Posterior cingulate gyrus (tissue), 11 donors: Measurements from ENCODE around the gene MID1.

Source experiments
- DNase-seq, 10 donors: peaks; one replicate each; pipeline versions ENCODE4 v3.0.0 to v3.0.0-alpha.2; 2020 to 2021; ENCODE audit warnings: mixed read lengths in 3 of 10
- intact Hi-C: fragments of 100-400 bp; cut with DNase I; formaldehyde crosslinking; loops from one replicate; pipeline ENCODE4 v1.15.1; 2023

The MID1 gene

DNA sequence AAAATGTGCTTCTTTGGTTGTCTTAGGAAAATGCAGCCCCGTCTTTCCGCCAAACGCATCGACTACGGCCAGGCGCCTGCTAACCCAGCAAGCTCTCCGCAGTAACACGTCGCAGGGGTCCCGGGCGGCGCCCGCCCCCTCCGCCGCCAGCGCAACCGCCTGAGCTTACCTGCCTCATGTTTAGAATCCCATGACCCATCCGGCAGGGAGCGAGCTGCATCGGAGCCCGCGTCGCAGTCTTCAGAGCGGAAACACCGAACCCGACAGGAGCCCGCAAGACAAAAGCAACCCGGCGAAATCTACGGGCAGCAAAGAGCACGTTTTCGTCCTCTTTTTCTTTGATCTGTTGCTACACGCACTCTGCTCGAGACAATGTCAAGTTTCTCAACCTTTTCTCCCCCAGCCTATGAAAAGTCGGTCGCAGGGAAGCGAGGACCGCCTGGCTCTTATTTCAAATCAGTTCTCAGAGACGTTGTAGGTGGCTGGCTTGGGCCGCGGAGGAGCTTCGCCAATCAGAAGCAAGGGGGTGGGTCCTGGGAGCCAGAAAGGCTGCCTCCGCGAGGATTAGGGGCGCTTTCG, at the start of gene MID1:
TSS of gene MID1 (minus strand) at position 465 of the 579 bp plus-strand sequence. CDS start 53,038 bp downstream, outside the sequence.
- DNase-seq = peak; percentile 22 to 92 (median 47)
- intact Hi-C loops = no loop called here

DNA sequence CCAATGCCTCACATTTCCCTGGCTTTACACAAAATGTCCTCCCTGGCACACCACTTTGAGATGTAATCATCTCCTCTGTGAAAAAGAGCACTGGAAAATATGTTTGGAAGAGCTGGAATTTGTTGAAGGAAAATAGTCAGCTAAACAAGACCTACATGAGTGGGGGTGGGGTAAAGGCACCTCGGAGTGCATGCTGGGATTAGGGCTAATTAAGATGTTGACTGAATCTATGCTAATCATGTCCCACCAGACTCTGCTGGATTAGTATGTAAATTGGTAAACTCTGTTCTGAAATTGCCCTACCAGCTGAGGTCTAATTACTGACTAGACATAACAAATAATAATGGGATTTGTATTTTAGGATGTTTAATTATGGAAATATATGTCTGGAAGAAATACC, 46.8 kb upstream of the MID1 start:
- intact Hi-C loops = no loop called here
- DNase-seq = peak in 1 of 10 donors; percentile 63

DNA sequence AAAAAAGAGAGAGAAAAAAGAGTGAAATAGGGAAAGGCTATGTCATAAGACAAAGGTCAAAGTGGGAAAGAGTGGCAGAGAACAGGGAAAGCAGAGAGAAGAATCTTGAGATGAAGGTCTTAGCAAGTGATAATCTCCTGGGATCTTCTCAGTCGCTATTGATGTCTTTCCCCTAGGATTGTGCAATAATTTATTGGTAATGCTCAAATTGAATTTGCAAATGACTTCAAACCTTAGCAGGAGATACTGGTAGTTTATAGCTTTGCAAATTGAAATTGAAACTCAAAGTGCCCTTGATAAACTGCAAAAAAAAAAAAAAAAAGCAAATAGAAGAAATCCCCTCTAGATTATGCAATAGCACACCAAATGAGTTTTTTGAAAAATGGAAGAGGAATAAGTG, 45.7 kb upstream of the MID1 start:
- intact Hi-C loops = no loop called here
- DNase-seq = no peak

GRCh38 chrX:10665681-10666080, 45.3 kb upstream of the MID1 start:
- DNase-seq = no peak
- intact Hi-C loops = no loop called here

DNA sequence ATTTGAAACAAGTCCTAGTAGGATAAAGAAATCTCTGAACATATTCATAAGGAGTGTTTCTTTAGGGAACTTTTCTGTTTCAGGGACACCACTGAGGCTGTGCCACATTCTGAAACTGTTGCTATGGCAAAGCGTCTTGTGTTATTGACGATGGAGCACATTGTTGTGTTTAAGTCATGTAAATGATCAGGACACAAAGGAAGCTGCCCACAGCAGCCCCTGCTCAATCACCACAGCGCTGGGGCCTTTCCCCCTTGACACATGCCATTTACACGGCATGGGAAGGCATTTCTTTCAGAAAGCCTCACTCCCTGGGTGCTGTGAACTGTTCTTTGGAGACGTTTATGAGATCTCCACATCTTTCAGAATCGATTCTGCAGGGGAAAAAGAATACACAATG, 39.8 kb upstream of the MID1 start:
- intact Hi-C loops = no loop called here
- peak in 1 of 10 donors; percentile 34 for DNase-seq

GRCh38 chrX:10656214-10656613, 35.8 kb upstream of the MID1 start:
- DNase-seq = no peak
- intact Hi-C loops = no loop called here

GRCh38 chrX:10654960-10655359, 34.6 kb upstream of the MID1 start:
- no peak for DNase-seq
- intact Hi-C loops = no loop called here

DNA sequence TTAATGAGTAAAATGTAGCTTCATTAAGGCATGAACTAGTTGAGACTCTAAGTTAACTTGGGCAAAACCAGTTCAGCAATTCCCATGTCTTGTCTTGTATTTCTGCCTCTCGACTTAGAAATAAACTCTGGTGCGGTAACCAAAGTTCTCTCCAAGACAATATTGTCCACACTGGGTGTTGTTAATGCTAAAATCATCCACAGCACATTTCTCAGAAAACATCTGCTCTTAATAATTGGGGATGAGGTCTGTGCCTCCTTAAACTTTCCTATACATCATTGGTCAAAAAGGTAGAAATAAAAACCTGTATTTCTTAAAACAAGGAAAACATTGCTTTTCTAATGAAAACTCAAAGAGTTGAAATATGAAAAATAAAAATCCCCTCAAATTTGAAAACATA, 32.9 kb upstream of the MID1 start:
- intact Hi-C loops = no loop called here
- no peak for DNase-seq

GRCh38 chrX:10649265-10649664, 28.9 kb upstream of the MID1 start:
- DNase-seq = no peak
- intact Hi-C loops = no loop called here

DNA sequence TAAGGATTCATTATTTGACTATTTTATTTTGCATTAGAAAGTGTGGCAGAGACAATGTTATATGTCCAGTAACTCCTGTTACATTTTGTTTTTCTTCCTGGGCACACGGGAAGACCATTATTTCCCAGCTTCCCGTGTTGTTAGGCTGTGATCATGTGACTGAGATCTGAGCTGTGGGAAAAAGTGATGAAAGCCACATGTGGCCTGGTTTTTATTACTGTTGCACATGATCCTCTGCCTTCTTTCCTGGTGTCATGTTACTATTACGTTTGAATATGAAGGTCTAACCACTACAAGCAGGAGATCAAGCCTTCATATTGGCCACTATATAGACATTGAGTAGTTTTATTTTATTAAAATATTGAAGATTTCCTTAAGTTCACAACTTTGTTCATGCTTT, 28.2 kb upstream of the MID1 start:
- DNase-seq = no peak
- intact Hi-C loops = no loop called here

GRCh38 chrX:10636851-10637250, 16.5 kb upstream of the MID1 start:
- DNase-seq = no peak
- intact Hi-C loops = no loop called here

- peak in 1 of 10 donors; percentile 30 for DNase-seq
- intact Hi-C loops = no loop called here
Observed at GRCh38 chrX:10636337-10636736, 16.0 kb upstream of the MID1 start.

GRCh38 chrX:10634392-10635161, 14.2 kb upstream of the MID1 start:
- no peak for DNase-seq
- intact Hi-C loops = no loop called here

DNA sequence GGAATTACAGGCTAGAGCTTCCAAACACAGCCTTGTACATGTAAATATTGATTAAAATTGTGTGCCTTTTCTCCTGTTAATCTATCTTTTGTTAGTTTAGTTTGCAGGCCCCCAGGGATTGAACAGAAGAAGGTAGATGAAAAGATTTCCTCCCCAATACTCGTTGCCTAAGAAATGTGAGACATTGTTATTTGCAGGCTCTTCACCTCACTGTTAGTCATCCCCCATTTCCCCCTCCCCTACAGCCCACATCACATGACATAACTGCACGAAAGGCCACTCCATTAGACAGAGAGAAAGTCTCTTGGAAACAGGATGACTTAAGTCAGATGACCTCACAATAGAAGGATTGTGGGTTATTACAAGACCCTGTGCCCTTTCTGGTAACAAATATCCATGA, 13.3 kb upstream of the MID1 start:
- intact Hi-C loops = no loop called here
- peak in 2 of 10 donors; percentile 34 for DNase-seq

GRCh38 chrX:10631416-10632145, 11.2 kb upstream of the MID1 start:
- intact Hi-C loops = no loop called here
- no peak for DNase-seq

DNA sequence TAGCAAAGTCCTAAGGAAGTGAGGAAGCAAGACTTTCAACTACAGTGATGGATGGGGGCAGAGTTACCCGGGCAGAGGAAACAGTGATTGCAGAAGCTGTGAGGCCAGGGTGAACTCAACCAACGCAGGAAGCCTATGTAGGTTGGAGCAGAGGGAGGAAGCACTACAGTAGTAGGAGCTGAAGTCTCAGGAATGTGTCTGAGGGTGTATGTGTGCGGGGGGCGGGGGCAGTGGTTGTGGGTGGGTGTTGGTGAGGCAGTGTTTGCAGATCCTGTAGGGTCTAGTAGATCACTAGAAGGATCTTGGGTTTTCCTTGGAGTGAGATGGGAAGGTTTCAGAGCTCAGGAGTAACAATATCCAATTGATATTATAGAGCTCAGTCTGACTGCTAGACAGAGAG, 9.9 kb upstream of the MID1 start:
- intact Hi-C loops = no loop called here
- no peak for DNase-seq

DNA sequence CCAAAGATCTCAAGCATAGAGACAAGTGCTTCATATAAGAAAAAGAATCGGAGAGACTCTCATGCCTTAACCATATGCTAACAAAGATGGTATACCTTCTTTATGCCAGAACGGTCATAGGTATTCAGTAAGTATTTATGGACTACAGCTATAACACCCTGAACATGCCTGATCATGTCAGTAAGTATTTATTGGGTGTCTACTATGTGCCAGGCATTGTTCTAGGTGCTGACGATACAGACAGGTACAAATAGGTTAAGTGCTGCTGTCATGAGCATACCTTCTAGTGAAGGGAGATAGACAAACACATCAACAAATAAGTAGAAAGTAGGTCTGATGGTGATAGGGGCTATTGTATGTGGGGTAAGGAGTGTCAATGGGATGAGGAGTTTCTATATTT, 9.5 kb upstream of the MID1 start:
- intact Hi-C loops = no loop called here
- DNase-seq = no peak

GRCh38 chrX:10628906-10629305, 8.5 kb upstream of the MID1 start:
- no peak for DNase-seq
- intact Hi-C loops = no loop called here

- intact Hi-C loops = no loop called here
- no peak for DNase-seq
Observed at GRCh38 chrX:10622197-10622596, 1.8 kb upstream of the MID1 start.

- intact Hi-C loops = loop anchor here (5.0 kb wide), 1 partner anchor 427 kb away; no protein-coding TSS in a partner anchor
- DNase-seq = no peak
Observed at GRCh38 chrX:10619425-10620046, 849 bp downstream of the MID1 start.

DNA sequence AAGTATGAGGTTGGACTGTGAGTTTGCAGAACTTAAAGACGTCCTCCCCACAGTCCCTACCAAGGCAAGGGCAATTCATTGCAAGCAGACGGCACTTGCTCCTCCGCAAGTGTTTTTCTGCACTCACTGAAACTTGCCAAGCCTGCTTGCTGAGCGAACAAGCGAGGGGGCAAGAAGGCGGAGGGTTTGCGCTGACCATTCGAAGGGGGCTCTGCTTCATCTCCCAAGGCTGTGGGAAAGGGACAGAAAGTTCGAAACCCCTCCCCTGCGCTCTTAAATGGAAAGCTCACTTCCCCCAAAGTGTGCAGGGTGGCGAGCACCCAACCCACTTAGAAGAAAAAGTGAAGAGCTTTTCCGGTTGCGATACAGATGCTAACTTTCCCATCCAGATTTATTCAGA, 1.4 kb downstream of the MID1 start:
- intact Hi-C loops = loop anchor here (5.0 kb wide), 1 partner anchor 427 kb away; no protein-coding TSS in a partner anchor
- no peak for DNase-seq
